CD4-positive, alpha-beta T cell (primary cell): ENCODE data around the gene LEF1. TPM values are rescaled to one million over a fixed set of nuclear protein-coding genes. Genes with fewer than 3 reads are reported as not detected.

Source experiments
- ATAC-seq: fragments of 200-7000 bp; cut with Tn5 transposase; one replicate; pipeline ENCODE4 v1.10.0; 2022; ENCODE audit warnings: mild to moderate bottlenecking; ENCODE audit not compliant: poor library complexity
- CTCF ChIA-PET: fragments of 350-600 bp; sonication (Branson Sonifier 250); formaldehyde crosslinking; loops from one replicate; lab custom pipeline; 2021; ENCODE audit warnings: antibody characterized with exemption, inconsistent platforms; lab: Charles Lee
- POLR2A ChIA-PET: fragments of 350-600 bp; sonication (Branson Sonifier 250); formaldehyde crosslinking; loops from one replicate; lab custom pipeline; 2021; ENCODE audit warnings: antibody characterized with exemption, inconsistent platforms; lab: Charles Lee
- DNase-seq, 14 experiments: peaks; one replicate each; pipeline ENCODE4 v3.0.0-alpha.2; 2013 to 2020; ENCODE audit warnings: mixed read lengths in 2 of 14
- H3K27ac ChIP-seq, 2 donors: one replicate each; pipeline versions ENCODE4 v1.5.1 to v1.7.0; 2013; ENCODE audit warnings: low read length in 2 of 2, low read depth in 1 of 2, mild to moderate bottlenecking in 1 of 2
- H3K27me3 ChIP-seq, 2 experiments: 1 replicate in 1 of 2; 2 replicates in 1 of 2; pipeline versions ENCODE4 v1.6.1 to v1.7.0; 2013; ENCODE audit warnings: low read length in 2 of 2, control low read depth in 1 of 2, mild to moderate bottlenecking in 1 of 2, moderate library complexity in 1 of 2; ENCODE audit not compliant: insufficient read depth in 2 of 2, control insufficient read depth in 1 of 2
- H3K36me3 ChIP-seq: one replicate; pipeline ENCODE4 v1.6.1; 2013; ENCODE audit warnings: low read length, control low read depth; ENCODE audit not compliant: insufficient read depth
- H3K4me1 ChIP-seq: one replicate; pipeline ENCODE4 v1.6.1; 2013; ENCODE audit warnings: low read length, control low read depth; ENCODE audit not compliant: insufficient read depth
- H3K4me3 ChIP-seq: one replicate; pipeline ENCODE4 v1.5.1; 2013; ENCODE audit warnings: mild to moderate bottlenecking, low read length, moderate library complexity
- H3K9me3 ChIP-seq, 2 experiments: 1 replicate in 1 of 2; 2 replicates in 1 of 2; pipeline versions ENCODE4 v1.6.1 to v1.7.0; 2013; ENCODE audit warnings: low read length in 2 of 2, mild to moderate bottlenecking in 2 of 2, control low read depth in 1 of 2, moderate library complexity in 1 of 2; ENCODE audit not compliant: control insufficient read depth in 1 of 2, insufficient read depth in 1 of 2
- H3K27ac Mint-ChIP-seq: one replicate; pipeline ENCODE4 v1.8.0; 2020; ENCODE audit warnings: mixed read lengths
- H3K27me3 Mint-ChIP-seq: one replicate; pipeline ENCODE4 v1.8.0; 2021; ENCODE audit warnings: mixed read lengths
- H3K36me3 Mint-ChIP-seq: one replicate; pipeline ENCODE4 v1.8.0; 2021; ENCODE audit warnings: low read depth, mixed read lengths
- H3K4me1 Mint-ChIP-seq: one replicate; pipeline ENCODE4 v1.8.0; 2021; ENCODE audit warnings: low read depth, mixed read lengths
- H3K4me3 Mint-ChIP-seq: one replicate; pipeline ENCODE4 v1.8.0; 2020; ENCODE audit warnings: mild to moderate bottlenecking, mixed read lengths
- H3K9me3 Mint-ChIP-seq: one replicate; pipeline ENCODE4 v1.8.0; 2020; ENCODE audit warnings: mixed read lengths
- intact Hi-C, 2 experiments: fragments of 100-400 bp; cut with DNase I in 1 of 2; cut with micrococcal nuclease in 1 of 2; formaldehyde crosslinking; loops; one replicate each; pipeline versions ENCODE4 v1.15.1 to v1.9.0; 2023 to 2025; cut with DNase I, micrococcal nuclease
- total RNA-seq, 174 experiments: library from RNA in 2 of 174; stranded (reverse) in 2 of 174; gene quantifications; one replicate each; pipeline ENCODE4 v1.2.3 and lab custom pipeline; 2021 to 2026
- TF ChIP-seq, protein P1 (sequence below): fragments of 200-600 bp; IDR thresholded peaks from one replicate; pipeline ENCODE4 v1.8.0; 2022; ENCODE audit warnings: antibody characterized with exemption, mild to moderate bottlenecking

The LEF1 gene
- total RNA-seq, 2 experiments from 2014 or later, result 409 to 438 TPM

GRCh38 chr4:108184453-108185049 is 15.8 kb upstream of the LEF1 start:
- H3K9me3 ChIP-seq, result no peaks in the 10 kb centered on the region
- no peak for ATAC-seq
- Mint-ChIP-seq H3K4me1 (peaks cover 19% of the 10 kb centered on the region), H3K36me3 (no peaks in the 10 kb centered on the region), H3K27me3 (no peaks in the 10 kb centered on the region), H3K27ac (no peak overlapping the region), H3K9me3 (no peaks in the 10 kb centered on the region), H3K4me3 (no peak overlapping the region)
- no peak overlapping the region for H3K4me3 ChIP-seq
- TF ChIP-seq, protein P1, sequence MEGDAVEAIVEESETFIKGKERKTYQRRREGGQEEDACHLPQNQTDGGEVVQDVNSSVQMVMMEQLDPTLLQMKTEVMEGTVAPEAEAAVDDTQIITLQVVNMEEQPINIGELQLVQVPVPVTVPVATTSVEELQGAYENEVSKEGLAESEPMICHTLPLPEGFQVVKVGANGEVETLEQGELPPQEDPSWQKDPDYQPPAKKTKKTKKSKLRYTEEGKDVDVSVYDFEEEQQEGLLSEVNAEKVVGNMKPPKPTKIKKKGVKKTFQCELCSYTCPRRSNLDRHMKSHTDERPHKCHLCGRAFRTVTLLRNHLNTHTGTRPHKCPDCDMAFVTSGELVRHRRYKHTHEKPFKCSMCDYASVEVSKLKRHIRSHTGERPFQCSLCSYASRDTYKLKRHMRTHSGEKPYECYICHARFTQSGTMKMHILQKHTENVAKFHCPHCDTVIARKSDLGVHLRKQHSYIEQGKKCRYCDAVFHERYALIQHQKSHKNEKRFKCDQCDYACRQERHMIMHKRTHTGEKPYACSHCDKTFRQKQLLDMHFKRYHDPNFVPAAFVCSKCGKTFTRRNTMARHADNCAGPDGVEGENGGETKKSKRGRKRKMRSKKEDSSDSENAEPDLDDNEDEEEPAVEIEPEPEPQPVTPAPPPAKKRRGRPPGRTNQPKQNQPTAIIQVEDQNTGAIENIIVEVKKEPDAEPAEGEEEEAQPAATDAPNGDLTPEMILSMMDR, result no peak
- H3K4me1 ChIP-seq, result no peaks in the 10 kb centered on the region
- CTCF ChIA-PET, result interaction anchor here (1.0 to 1.3 kb wide), 2 partner anchors 14 to 166 kb away, joined by 3 to 7 read pairs; no protein-coding TSS in a partner anchor
- DNase-seq, result no peak
- no peaks in the 10 kb centered on the region for H3K27me3 ChIP-seq
- intact Hi-C loops, result no loop called here
- no peak overlapping the region for H3K27ac ChIP-seq
- POLR2A ChIA-PET, result interaction anchor here (0.6 to 1.0 kb wide), 2 partner anchors 12 to 197 kb away, joined by 3 to 5 read pairs; no protein-coding TSS in a partner anchor
- no peaks in the 10 kb centered on the region for H3K36me3 ChIP-seq

DNA sequence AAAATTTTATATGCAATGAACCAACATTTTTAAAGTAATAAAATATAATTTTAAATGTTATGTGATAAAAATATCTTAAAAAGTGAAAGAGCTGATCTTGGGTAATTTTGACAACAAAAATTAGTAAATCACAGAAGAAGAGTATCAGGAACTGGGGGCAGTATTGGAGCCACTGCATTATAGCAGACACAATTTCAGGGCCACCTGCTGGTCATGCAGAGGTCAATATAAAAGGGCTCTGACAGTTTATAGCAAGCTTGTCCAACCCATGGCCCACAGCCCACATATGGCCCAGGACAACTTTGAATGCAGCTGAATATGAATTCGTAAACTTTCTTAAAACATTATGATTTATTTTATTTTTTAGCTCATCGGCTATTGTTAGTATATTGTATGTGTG is 13.0 kb upstream of the LEF1 start:
- H3K4me3 Mint-ChIP-seq, result no peak overlapping the region
- Histone ChIP-seq H3K4me3 (no peak overlapping the region), H3K9me3 (no peaks in the 10 kb centered on the region), H3K27me3 (no peaks in the 10 kb centered on the region), H3K4me1 (no peaks in the 10 kb centered on the region), H3K27ac (no peak overlapping the region), H3K36me3 (peaks cover 4% of the 10 kb centered on the region)
- H3K4me1 Mint-ChIP-seq, result peaks cover 28% of the 10 kb centered on the region
- no peaks in the 10 kb centered on the region for H3K27me3 Mint-ChIP-seq
- TF ChIP-seq, protein P1, result peak; percentile 37
- no peak overlapping the region for H3K27ac Mint-ChIP-seq
- peaks cover 20% of the 10 kb centered on the region for H3K36me3 Mint-ChIP-seq
- DNase-seq (peak in 4 of 14 experiments; percentile 9 to 51 (median 44)), ATAC-seq (no peak)
- intact Hi-C loops, result no loop called here
- POLR2A ChIA-PET, result no interaction called here
- no peaks in the 10 kb centered on the region for H3K9me3 Mint-ChIP-seq
- CTCF ChIA-PET, result interaction anchor here (1.2 to 2.0 kb wide), 6 partner anchors 9 to 163 kb away, joined by 3 to 6 read pairs (median 4); no protein-coding TSS in a partner anchor

DNA sequence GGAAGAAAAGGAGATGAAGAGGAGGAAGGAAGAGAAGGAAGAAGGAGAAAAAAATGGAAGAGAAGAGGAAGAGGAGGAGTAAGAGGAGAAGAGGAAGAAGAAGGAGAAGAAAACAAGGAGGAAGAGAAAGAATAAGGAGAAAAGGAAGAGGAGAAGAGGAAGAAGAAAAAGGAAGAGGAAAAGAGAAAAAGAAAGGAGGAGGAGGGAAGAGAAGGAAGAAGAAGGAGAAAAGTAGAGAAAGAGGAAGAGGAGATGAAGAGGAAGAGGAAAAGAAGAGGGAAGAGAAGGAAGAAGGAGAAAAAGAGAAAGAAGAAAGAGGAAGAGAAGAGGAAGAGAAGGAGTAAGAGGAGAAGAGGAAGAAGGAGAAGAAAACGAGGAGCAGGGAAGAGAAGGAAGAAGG is 11.8 kb upstream of the LEF1 start:
- Mint-ChIP-seq H3K4me3 (no peak overlapping the region), H3K27ac (no peak overlapping the region), H3K9me3 (no peaks in the 10 kb centered on the region), H3K36me3 (peaks cover 32% of the 10 kb centered on the region), H3K27me3 (no peaks in the 10 kb centered on the region), H3K4me1 (peaks cover 35% of the 10 kb centered on the region)
- Histone ChIP-seq H3K4me1 (no peaks in the 10 kb centered on the region), H3K9me3 (no peaks in the 10 kb centered on the region), H3K27me3 (no peaks in the 10 kb centered on the region), H3K27ac (no peak overlapping the region), H3K4me3 (no peak overlapping the region), H3K36me3 (peaks cover 6% of the 10 kb centered on the region)
- no peak for DNase-seq
- ChIA-PET POLR2A (interaction anchor here (1.1 to 1.4 kb wide), 2 partner anchors 10 to 162 kb away, joined by 3 read pairs; no protein-coding TSS in a partner anchor), CTCF (no interaction called here)
- intact Hi-C loops, result no loop called here
- no peak for ATAC-seq
- TF ChIP-seq, protein P1, result peak; percentile 42
